RWPE1 (cell line): ENCODE results near the gene NME9.

ENCODE experiments used
- CTCF ChIA-PET: fragments of 350-600 bp; sonication (Branson Sonifier 250); formaldehyde crosslinking; extraction: SDS; loops from one replicate; lab custom pipeline; 2021; lab: Yijun Ruan, JAX
- POLR2A ChIA-PET: fragments of 400-600 bp; formaldehyde crosslinking; extraction: SDS; loops from one replicate; lab custom pipeline; 2020; ENCODE audit warnings: antibody characterized with exemption; ENCODE audit not compliant: low non-redundant PET; lab: Yijun Ruan, JAX
- DNase-seq: peaks from one replicate; pipeline ENCODE4 v3.0.0; 2012; ENCODE audit warnings: low spot score
- H3K27ac ChIP-seq: fragments of 450-650 bp; 2 replicates; pipeline ENCODE4 v1.5.1; 2017
- CTCF ChIP-seq: fragments of 450-650 bp; conservative IDR thresholded peaks from 2 replicates; pipeline ENCODE4 v1.5.1; 2017; ENCODE audit warnings: low read depth, mild to moderate bottlenecking

Gene NME9

GRCh38 chr3:138363322-138363721 lies 33.7 kb upstream of the NME9 start:
- POLR2A ChIA-PET = interaction anchor here (0.6 kb wide), 1 partner anchor 625 kb away, joined by 7 read pairs; no protein-coding TSS in a partner anchor
- CTCF ChIA-PET = interaction anchor here (0.5 kb wide), 1 partner anchor 190 kb away, joined by 3 read pairs; no protein-coding TSS in a partner anchor
- no peak for DNase-seq
- no peak for TF ChIP-seq CTCF
- H3K27ac ChIP-seq = no peak overlapping the region

- no peak overlapping the region for H3K27ac ChIP-seq
- ChIA-PET POLR2A (no interaction called here), CTCF (no interaction called here)
- TF ChIP-seq CTCF = no peak
- no peak for DNase-seq
These were observed 32.9 kb upstream of the NME9 start for GRCh38 chr3:138362538-138362937.

GRCh38 chr3:138361561-138361971 lies 31.9 kb upstream of the NME9 start:
- CTCF ChIA-PET = no interaction called here
- no peak for TF ChIP-seq CTCF
- POLR2A ChIA-PET = no interaction called here
- no peak for DNase-seq
- no peak overlapping the region for H3K27ac ChIP-seq

GRCh38 chr3:138360869-138361525 lies 31.3 kb upstream of the NME9 start:
- DNase-seq = no peak
- ChIA-PET CTCF (no interaction called here), POLR2A (no interaction called here)
- H3K27ac ChIP-seq = no peak overlapping the region
- TF ChIP-seq CTCF = no peak

- ChIA-PET POLR2A (no interaction called here), CTCF (no interaction called here)
- no peak for DNase-seq
- H3K27ac ChIP-seq = no peak overlapping the region
- TF ChIP-seq CTCF = no peak
These were observed 30.5 kb upstream of the NME9 start for GRCh38 chr3:138359919-138360868.

GRCh38 chr3:138359148-138359918 lies 29.7 kb upstream of the NME9 start:
- no peak for DNase-seq
- H3K27ac ChIP-seq = no peak overlapping the region
- ChIA-PET POLR2A (no interaction called here), CTCF (no interaction called here)
- no peak for TF ChIP-seq CTCF
